Activated T-cell treated with anti-CD3 and anti-CD28 coated beads, Interleukin-2, amount 50 U/mL, for 4 hours (primary cell): Measurements from ENCODE around the gene TECTA. TPM values are rescaled to one million over a fixed set of nuclear protein-coding genes. Genes with fewer than 3 reads are reported as not detected.
"Not testable (repeated sequence)": the region's sequence is repeated elsewhere in the genome, so short reads cannot be mapped to it uniquely, and the experiment has no call there.

ENCODE experiments used
- ATAC-seq, 2 donors: fragments of 200-7000 bp; cut with Tn5 transposase; one replicate each; pipeline ENCODE4 v1.10.0; 2021
- DNase-seq: peaks from one replicate; pipeline ENCODE4 v3.0.0-alpha.2; 2020
- H3K27me3 Mint-ChIP-seq: one replicate; pipeline ENCODE4 v1.8.0; 2021; ENCODE audit warnings: low read depth, mixed read lengths
- H3K36me3 Mint-ChIP-seq: one replicate; pipeline ENCODE4 v1.8.0; 2022; ENCODE audit warnings: mixed read lengths; ENCODE audit not compliant: insufficient read depth
- H3K4me1 Mint-ChIP-seq: one replicate; pipeline ENCODE4 v1.8.0; 2021; ENCODE audit warnings: low read depth, mixed read lengths
- H3K4me3 Mint-ChIP-seq: one replicate; pipeline ENCODE4 v1.8.0; 2021; ENCODE audit warnings: mild to moderate bottlenecking, moderate library complexity, mixed read lengths
- H3K9me3 Mint-ChIP-seq: one replicate; pipeline ENCODE4 v1.8.0; 2021; ENCODE audit warnings: mixed read lengths
- total RNA-seq, 3 donors: library from RNA; stranded (reverse); gene quantifications; one replicate each; pipeline ENCODE4 v1.2.1, GENCODE V29; 2021

The TECTA gene
- total RNA-seq, 3 donors from 2014 or later, result 0.11 to 0.20 (median 0.11) TPM

- ATAC-seq, result no peak
Measured at GRCh38 chr11:121231576-121232278, 130.7 kb downstream of the TECTA start.

GRCh38 chr11:121235057-121235456 is 134.0 kb downstream of the TECTA start:
- Mint-ChIP-seq H3K4me1 (peaks cover 9% of the 10 kb centered on the region), H3K27me3 (peaks cover 34% of the 10 kb centered on the region), H3K4me3 (no peak overlapping the region), H3K9me3 (no peaks in the 10 kb centered on the region), H3K36me3 (no peaks in the 10 kb centered on the region)
- DNase-seq, result no peak
- no peak for ATAC-seq

More at GRCh38 chr11:121231576-121232278, 130.7 kb downstream of the TECTA start:
- DNase-seq, result no peak
- H3K4me1 Mint-ChIP-seq, result peaks cover 3% of the 10 kb centered on the region
- no peak overlapping the region for H3K4me3 Mint-ChIP-seq
- H3K36me3 Mint-ChIP-seq, result no peaks in the 10 kb centered on the region
- H3K9me3 Mint-ChIP-seq, result peaks cover 7% of the 10 kb centered on the region
- H3K27me3 Mint-ChIP-seq, result peaks cover 42% of the 10 kb centered on the region

GRCh38 chr11:121236115-121237001 is 135.3 kb downstream of the TECTA start:
- peaks cover 25% of the 10 kb centered on the region for H3K27me3 Mint-ChIP-seq
- no peak overlapping the region for H3K4me3 Mint-ChIP-seq
- H3K4me1 Mint-ChIP-seq, result peaks cover 9% of the 10 kb centered on the region
- DNase-seq (no peak), ATAC-seq (peak; percentile 61 to 65)
- H3K9me3 Mint-ChIP-seq, result no peaks in the 10 kb centered on the region
- no peaks in the 10 kb centered on the region for H3K36me3 Mint-ChIP-seq

GRCh38 chr11:121237247-121237646 is 136.2 kb downstream of the TECTA start:
- not testable (repeated sequence) for ATAC-seq, H3K9me3 Mint-ChIP-seq, H3K36me3 Mint-ChIP-seq, H3K4me3 Mint-ChIP-seq, H3K4me1 Mint-ChIP-seq, DNase-seq
- H3K27me3 Mint-ChIP-seq, result peaks cover 25% of the 10 kb centered on the region

GRCh38 chr11:121237686-121238658 is 136.9 kb downstream of the TECTA start:
- no peaks in the 10 kb centered on the region for H3K9me3 Mint-ChIP-seq
- H3K36me3 Mint-ChIP-seq, result no peaks in the 10 kb centered on the region
- peak in 1 of 2 donors; percentile 38 for ATAC-seq
- peaks cover 9% of the 10 kb centered on the region for H3K4me1 Mint-ChIP-seq
- peaks cover 24% of the 10 kb centered on the region for H3K27me3 Mint-ChIP-seq
- DNase-seq, result no peak
- H3K4me3 Mint-ChIP-seq, result no peak overlapping the region

- no peak for ATAC-seq
- DNase-seq, result no peak
- Mint-ChIP-seq H3K36me3 (no peaks in the 10 kb centered on the region), H3K4me1 (peaks cover 9% of the 10 kb centered on the region), H3K4me3 (no peak overlapping the region), H3K9me3 (no peaks in the 10 kb centered on the region), H3K27me3 (peaks cover 20% of the 10 kb centered on the region)
Measured at GRCh38 chr11:121238956-121239355, 137.9 kb downstream of the TECTA start.

- H3K4me1 Mint-ChIP-seq, H3K27me3 Mint-ChIP-seq, ATAC-seq, DNase-seq, H3K9me3 Mint-ChIP-seq, H3K4me3 Mint-ChIP-seq, H3K36me3 Mint-ChIP-seq: not testable (repeated sequence)
Measured at GRCh38 chr11:121240001-121240400, 139.0 kb downstream of the TECTA start.

- Mint-ChIP-seq H3K27me3 (peaks cover 2% of the 10 kb centered on the region), H3K9me3 (no peaks in the 10 kb centered on the region), H3K36me3 (no peaks in the 10 kb centered on the region), H3K4me1 (peaks cover 9% of the 10 kb centered on the region), H3K4me3 (no peak overlapping the region)
- DNase-seq, result no peak
- no peak for ATAC-seq
Measured at GRCh38 chr11:121240650-121241303, 139.7 kb downstream of the TECTA start.

Other genes starting within 250 kb of the TECTA start
- 1 to 10 TPM; 6.6 to 7.2 (median 6.7) TPM for gene TBCEL, start 77.1 kb upstream of the TECTA start, total RNA-seq
- gene SC5D, start 191.5 kb downstream of the TECTA start, total RNA-seq, result 10 to 100 TPM; 15.7 to 16.5 (median 16.4) TPM